Activated naive CD4-positive, alpha-beta T cell treated with anti-CD3 and anti-CD28 coated beads, Interleukin-2, amount 10 ng/mL, durations not matched to agents 5 hours and 36 hours (primary cell): ENCODE measurements around the gene DNA2. TPM values are rescaled to one million over a fixed set of nuclear protein-coding genes. Genes with fewer than 3 reads are reported as not detected.

Source experiments
- total RNA-seq, 2 experiments: library from RNA; stranded (reverse); gene quantifications; one replicate each; pipeline ENCODE4 v1.2.3, GENCODE V29; 2021

Gene DNA2, protein sequence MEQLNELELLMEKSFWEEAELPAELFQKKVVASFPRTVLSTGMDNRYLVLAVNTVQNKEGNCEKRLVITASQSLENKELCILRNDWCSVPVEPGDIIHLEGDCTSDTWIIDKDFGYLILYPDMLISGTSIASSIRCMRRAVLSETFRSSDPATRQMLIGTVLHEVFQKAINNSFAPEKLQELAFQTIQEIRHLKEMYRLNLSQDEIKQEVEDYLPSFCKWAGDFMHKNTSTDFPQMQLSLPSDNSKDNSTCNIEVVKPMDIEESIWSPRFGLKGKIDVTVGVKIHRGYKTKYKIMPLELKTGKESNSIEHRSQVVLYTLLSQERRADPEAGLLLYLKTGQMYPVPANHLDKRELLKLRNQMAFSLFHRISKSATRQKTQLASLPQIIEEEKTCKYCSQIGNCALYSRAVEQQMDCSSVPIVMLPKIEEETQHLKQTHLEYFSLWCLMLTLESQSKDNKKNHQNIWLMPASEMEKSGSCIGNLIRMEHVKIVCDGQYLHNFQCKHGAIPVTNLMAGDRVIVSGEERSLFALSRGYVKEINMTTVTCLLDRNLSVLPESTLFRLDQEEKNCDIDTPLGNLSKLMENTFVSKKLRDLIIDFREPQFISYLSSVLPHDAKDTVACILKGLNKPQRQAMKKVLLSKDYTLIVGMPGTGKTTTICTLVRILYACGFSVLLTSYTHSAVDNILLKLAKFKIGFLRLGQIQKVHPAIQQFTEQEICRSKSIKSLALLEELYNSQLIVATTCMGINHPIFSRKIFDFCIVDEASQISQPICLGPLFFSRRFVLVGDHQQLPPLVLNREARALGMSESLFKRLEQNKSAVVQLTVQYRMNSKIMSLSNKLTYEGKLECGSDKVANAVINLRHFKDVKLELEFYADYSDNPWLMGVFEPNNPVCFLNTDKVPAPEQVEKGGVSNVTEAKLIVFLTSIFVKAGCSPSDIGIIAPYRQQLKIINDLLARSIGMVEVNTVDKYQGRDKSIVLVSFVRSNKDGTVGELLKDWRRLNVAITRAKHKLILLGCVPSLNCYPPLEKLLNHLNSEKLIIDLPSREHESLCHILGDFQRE
- total RNA-seq, result 10 to 100 TPM; 29.2 to 33.7 TPM

DNA sequence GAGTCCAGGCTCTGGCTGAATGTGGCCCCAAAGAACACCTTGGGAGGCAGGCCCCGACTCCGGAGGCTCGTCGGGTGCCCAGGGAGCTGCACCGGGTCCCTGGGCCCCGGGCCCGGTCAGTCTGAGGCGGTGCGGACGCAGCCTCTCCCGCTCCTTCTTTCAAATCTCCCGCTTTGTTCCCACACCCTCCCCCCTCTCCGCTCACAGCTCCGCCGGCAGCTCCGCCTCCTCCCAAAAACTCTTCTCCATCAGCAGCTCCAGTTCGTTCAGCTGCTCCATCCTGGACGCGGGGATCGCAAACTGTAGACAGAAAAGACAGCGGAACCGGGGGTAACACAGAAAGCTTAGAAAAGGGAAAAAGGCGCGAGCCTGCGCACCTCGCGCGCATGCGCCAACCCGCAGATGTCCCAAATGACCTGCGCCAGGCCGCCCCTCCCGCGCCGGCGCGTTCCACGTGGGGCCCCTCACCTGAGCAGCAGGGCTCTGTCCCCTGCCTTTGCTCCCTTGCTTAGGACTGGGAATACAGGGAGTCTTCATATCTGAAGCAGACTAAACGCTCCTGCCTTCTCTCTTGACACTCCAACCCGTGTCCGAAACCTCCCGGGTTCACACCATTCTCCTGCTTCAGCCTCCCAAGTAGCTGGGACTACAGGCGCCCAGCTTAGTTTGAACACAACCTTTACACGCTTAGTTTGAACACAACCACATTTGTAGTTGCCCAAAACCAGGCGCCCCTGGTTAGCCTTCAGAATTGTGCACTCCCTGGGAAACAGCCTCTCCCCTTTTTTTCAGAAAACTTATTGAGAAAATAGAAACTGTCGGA, at the start of gene DNA2:
Gene DNA2, minus strand, starts transcription at position 388 of the 823 bp plus-strand sequence. Its CDS starts 109 bp downstream, at position 279.

DNA sequence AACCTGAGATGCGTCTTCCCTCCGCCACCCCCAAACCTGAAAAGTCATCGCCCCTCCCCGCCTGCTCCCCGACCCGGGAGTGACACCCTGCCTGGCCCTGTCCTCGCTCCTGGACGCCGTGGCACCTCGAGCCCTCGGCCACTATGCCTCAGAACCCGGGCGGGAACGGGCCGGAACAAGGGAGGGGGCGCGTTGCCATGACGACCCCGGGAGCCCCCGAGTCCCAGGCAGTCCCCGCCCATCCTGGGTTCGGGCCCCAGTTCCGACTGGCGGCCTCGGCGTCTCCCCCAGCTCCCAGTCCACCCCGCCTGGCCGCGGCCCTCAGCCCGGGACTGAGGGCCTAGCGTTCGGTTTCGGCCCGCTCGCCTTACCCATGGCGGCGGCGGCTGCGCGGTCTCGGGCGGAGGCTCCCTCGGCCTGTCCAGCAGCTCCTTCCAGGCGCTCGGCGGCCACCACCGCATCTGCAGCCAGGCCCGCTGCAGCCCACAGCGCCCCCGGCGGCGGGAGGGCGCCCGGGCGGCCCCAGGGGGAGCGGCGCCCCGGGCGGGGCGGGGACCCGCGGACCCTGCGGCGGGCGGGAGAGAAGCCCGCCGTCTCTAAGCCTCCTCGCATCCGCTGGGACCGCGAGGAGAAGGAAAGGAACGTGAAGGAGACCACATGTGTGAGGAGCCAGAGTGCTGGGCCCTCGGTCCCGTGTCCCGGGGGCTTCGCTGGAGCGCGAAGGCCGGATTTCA, 64.8 kb downstream of the DNA2 start, which contains the start of gene RUFY2:
Gene RUFY2, minus strand, starts transcription at position 463 of the 734 bp plus-strand sequence. Its CDS starts 88 bp downstream, at position 375.

Other genes with a start within 250 kb of the DNA2 start
- not detected for gene ATOH7, start 239.9 kb downstream of the DNA2 start, total RNA-seq
- gene HNRNPH3, start 139.9 kb downstream of the DNA2 start, total RNA-seq, result 100 to 1,000 TPM; 107 to 115 TPM
- gene PBLD, start 139.0 kb downstream of the DNA2 start, total RNA-seq, result 1 to 10 TPM; 2.0 to 2.7 TPM
- 10 to 100 TPM; 12.0 to 15.0 TPM for gene RUFY2, start 64.7 kb downstream of the DNA2 start, total RNA-seq
- gene SLC25A16, start 55.5 kb upstream of the DNA2 start, total RNA-seq, result 10 to 100 TPM; 15.2 to 17.3 TPM
- 1 to 10 TPM; 2.8 to 2.9 TPM for gene TET1, start 88.4 kb upstream of the DNA2 start, total RNA-seq
- gene CCAR1, start 249.3 kb upstream of the DNA2 start, total RNA-seq, result 10 to 100 TPM; 82.4 to 82.5 TPM